Measurements from ENCODE around the gene AMOTL1.

AMOTL1 gene

GRCh38 chr11:94746721-94747120 is 21.4 kb upstream of the AMOTL1 start:
- DNase-seq, result no peak

DNA sequence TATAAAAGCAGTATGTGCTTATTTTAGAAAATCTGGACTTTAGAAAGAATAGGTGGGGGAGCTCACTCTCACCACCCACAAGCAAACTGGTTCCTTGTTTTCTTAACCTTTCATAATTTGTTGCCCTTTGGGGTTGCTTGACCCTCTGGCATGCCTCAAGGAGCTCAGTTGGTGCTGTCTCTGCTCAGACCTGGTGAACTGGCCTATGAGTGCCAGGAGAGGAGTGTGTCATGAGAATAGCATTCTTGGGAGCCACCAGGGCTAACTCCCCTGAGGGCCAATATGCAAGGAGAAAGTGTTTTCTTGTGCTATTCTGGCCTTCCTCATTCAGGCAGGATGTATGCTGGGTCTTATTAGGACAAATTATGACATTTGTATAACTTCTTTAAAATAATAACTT is 21.0 kb upstream of the AMOTL1 start:
- no peak for DNase-seq

DNA sequence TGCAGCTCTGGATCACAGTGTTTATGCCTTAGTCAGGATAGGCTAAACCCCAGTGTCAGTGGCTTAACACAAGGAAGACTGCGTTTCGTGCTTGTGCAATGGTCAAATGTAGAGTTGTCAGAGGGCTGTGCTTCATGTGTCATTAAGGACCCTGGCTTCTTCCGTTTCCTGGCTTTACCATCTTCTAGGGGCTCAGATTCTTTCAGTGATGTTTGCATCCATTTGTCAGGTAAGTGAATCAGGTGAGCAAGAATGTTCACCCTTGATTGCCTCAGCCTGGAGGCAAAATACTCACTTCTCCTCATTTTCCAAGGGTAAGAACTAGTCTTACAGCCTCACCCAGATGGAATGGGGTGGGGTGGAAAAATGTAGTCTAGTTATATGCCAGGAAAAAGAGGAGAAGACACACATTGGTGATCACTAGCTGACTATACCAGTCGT is 20.5 kb upstream of the AMOTL1 start:
- DNase-seq, result no peak

DNA sequence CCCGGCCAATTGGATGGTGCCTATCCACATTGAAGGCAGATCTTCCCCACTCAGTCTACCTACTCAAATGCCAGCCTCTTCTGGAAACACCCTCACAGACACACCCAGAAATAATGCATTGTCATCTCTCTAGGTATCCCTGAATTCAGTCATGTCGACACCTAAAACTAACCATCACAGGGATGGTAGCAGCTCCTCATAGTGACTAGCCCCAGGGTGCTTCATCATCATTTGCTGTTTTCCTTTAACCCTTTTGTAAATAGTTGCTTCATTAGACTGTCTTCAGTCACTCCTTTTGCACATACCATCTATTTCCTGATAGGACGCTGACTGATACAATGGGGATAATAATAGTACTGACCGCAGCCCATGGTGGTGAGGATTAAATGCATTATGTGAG is 18.8 kb upstream of the AMOTL1 start:
- DNase-seq, result no peak

DNA sequence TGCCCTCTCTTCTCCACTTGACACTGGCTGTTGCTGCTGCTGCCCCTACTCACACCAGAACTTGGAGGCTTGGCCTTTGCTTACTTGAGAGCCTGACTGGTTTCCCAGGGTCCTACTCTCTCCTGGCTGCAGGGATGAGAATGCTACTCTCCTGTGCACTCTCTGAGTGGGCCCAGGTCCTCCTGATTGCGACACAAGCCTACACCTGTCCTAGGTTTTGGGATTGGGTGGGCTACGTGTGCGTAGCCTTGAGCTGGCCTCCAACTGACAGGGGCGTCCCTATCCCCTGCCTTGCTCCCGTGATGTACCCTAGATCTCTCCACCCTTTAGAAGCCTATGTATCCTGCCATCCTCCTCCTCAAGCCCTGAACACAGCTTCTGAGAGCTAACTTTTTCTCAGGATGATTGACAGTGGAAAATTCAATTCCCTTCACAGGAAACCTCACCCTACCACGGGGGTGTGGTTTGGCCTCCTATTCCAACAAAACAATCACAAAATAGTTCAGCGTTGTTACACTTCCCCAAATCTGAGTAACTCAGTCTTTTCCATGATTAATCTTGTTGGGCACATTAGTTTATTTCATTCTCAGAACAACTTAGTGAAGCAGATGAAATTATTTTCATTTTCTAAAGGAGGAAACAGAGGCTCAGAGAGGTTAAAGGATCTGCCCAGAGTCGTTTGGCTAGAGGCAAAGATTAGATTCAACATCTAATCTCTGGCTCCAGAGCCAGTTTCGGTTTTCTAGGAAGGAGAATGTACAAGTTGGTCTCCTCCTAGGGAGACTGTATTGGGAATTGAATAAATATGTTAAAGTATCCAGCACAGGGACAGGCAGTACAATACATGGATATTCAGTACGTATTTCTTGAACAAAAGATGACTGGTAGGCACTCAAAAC is 17.6 kb upstream of the AMOTL1 start:
- no peak for DNase-seq

- no peak for DNase-seq
Measured at GRCh38 chr11:94751218-94751609, 16.9 kb upstream of the AMOTL1 start.

DNA sequence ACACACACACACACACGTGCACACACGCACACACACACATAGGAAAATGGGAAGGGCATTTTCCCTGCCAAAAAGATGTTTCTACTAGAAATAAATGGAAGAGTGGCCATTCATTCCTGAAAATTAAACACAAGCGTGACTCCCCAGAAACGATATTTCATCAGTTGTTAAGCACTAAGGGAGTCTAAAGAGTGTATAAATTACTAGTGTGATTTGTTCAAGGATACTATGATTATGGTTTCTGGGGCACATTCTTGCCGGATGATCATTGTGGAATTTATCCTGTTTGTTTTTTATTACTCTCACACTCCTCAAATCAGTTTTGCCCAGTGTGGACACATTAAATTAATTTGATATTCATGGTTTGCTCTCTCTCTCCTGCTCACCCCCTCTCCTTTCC is 16.4 kb upstream of the AMOTL1 start:
- no peak for DNase-seq

DNA sequence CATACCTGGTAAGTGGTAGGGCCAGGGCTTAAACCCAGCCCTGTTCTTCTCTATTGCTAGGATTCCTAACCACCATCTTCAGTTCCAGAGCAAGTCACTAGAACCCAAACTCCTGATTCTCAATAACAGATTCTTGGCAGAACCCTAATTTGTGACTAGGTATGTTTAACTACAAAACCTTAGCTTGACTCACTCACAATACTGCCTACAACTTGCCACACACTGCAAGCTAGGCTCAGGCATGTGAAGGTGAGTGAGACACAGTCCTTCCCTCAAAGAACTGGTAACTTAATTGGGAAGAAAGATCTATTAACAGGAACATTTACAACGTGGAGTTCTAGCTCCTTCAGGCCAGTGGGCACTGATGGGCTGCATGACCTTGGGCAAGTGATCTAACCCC is 14.5 kb upstream of the AMOTL1 start:
- no peak for DNase-seq

DNA sequence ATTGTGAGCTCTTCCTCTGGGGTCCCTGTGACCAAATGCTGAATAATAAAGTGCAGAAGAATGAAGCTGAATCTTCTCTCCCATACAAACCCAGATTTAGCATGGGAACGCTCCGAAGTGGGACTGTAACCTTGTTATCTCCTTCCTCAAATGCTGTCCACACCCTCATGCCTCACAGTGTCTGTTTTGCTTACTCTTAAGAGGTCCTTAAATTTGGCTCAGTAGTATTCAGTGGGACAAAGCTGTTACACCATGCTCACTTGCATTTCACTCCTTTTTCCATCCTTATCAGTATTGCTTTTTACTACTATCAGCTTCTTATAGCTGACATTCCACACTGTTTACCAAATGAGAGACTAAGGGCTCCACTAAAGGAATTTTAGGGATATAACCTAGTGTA is 13.8 kb upstream of the AMOTL1 start:
- DNase-seq, result no peak

DNA sequence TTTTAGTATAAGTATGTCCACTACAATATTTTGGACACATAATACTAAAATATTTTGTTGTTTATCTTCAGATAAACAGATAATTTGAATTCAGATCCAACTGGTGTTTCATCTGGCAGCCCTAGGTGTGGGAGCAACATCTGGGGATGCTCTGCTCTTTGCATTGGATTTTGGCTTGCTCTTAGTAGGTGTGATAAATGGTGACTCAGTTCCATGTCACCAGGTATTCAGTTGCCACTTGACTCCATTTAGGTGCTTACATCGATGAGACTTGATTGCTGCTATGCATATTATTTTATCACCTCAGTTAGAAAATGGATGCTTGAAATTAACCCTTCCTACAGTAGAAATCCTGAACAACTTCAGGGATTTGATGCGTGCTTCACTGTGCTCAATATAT is 13.3 kb upstream of the AMOTL1 start:
- no peak for DNase-seq

GRCh38 chr11:94755494-94755893 is 12.7 kb upstream of the AMOTL1 start:
- DNase-seq, result no peak

GRCh38 chr11:94757037-94757735 is 11.0 kb upstream of the AMOTL1 start:
- DNase-seq, result no peak

DNA sequence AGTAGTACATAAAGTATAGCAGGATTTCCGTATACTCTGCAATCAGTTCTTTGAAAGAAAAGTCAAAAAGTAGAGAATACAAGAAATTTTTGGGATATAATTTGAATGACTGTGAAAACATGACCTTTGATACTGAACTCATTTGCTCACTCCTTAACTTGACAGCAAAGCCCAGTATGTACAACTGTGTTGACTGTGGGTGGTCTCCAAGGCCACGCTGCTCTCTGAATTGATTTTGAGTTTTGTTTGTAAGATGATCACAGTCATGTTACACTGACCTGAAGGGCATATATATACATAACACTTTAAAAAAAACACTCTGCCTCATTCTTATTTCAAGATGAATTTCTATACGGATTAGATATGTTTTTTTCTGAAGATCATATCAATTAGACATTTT is 9.5 kb upstream of the AMOTL1 start:
- no peak for DNase-seq

- no peak for DNase-seq
Measured at GRCh38 chr11:94759522-94759921, 8.6 kb upstream of the AMOTL1 start.

DNA sequence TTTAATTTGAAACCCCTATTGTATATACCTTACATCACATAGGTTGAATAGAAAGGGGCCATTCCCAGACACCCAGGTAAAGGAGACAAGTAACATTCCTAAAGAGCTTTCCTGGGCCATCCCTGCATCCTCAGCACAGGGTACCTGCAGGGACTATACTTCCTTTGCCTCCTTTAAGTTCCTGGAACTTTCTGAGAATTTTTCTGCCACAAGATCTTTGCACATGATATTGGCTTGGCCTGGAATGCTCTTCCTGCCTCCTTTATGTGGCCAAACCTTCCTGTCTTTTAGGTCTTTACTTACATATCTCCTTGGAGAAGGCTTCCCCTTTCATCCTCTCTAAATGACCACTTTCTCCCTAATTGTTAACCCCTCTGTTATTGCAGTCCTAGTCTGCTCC is 7.9 kb upstream of the AMOTL1 start:
- no peak for DNase-seq

GRCh38 chr11:94762208-94762607 is 5.9 kb upstream of the AMOTL1 start:
- no peak for DNase-seq

GRCh38 chr11:94762995-94763394 is 5.2 kb upstream of the AMOTL1 start:
- DNase-seq, result no peak

DNA sequence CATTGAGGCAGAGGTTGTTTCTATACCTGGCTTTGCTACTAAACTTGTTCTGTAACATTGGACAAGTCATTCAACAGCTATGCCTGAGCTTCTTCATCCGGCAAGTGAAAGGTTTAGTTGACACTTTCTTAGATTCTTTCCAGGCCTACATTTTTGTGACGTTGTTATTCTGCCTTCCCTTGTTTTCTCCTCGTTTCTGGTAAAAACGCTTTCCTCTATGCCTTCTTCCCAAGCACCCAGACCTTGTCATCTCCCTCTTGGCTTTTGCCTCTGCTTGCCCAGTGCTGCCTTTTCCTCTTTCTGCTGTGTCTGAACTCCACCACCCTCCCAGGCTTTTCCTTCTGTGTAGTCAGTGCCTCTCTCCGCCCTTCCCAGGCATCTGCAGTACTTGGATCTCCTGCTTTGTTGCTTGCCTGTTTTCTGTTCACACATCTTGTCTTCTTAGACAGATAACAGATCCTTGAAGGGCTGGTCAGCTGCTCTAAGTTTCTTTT is 1.4 kb upstream of the AMOTL1 start:
- no peak for DNase-seq

- no peak for DNase-seq
Measured at GRCh38 chr11:94767291-94767690, 865 bp upstream of the AMOTL1 start.

GRCh38 chr11:94768602-94769541 is 716 bp downstream of the AMOTL1 start:
- no peak for DNase-seq

GRCh38 chr11:94769880-94770279 is 1.7 kb downstream of the AMOTL1 start:
- no peak for DNase-seq

DNA sequence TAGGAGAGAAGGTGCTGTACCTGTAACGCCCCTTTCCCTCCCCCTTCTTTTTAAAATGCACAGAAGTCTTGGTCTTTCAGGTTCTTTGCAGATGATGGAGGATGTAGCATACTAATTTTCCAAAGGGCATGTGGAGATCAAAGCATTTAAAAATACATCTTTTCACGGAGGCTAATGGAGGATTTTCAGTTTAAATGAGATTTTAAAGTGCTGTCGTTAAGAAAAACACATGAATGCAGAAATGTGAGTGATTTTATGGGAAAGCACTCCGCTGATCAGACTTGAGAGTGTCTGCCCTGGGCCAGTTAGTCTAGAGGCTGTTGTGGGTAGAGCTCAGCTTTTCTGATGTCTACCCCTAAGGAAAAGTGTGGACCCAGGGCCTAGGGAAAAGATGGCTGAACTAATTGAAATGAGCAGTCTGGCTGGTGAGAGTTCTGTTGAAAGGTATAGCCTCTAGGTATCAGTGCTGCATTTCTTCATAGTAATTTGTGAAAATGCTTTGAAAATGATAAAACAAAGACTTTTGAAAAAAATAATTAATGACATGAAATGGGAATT is 2.5 kb downstream of the AMOTL1 start:
- no peak for DNase-seq

- no peak for DNase-seq
Measured at GRCh38 chr11:94771390-94771789, 3.2 kb downstream of the AMOTL1 start.

All from activated CD4-positive, alpha-beta T cell treated with anti-CD3 and anti-CD28 coated beads, Interleukin-2, amount 50 U/mL, for 16 hours (primary cell).